Fibroblast of skin of right quadriceps (primary cell): ENCODE measurements around the gene CHRNB4.
A peak's percentile ranks its signal among the peaks of the same experiment; 100 is the strongest.

ENCODE experiments used
- DNase-seq: peaks from one replicate; pipeline ENCODE4 v3.0.0-alpha.2; 2013

Gene CHRNB4

GRCh38 chr15:78630886-78631633, 9.9 kb downstream of the CHRNB4 start:
- no peak for DNase-seq

DNA sequence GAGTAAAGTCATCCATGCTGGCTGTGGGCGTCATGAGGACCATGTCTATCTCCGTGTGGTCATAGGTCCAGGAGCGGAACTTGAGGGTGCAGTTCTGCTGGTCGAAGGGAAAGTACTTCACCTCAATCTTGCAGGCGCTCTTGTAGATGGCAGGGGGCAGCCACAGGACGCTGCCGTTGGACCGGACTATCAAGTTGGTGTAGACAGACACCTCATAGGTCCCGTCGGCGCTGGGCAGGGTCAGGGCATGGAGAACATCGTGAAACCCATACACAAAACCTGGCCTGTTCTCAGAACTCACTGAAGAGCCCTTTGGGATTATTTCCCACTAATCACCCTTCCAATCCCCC, 11.3 kb downstream of the CHRNB4 start:
- DNase-seq, result no peak

DNA sequence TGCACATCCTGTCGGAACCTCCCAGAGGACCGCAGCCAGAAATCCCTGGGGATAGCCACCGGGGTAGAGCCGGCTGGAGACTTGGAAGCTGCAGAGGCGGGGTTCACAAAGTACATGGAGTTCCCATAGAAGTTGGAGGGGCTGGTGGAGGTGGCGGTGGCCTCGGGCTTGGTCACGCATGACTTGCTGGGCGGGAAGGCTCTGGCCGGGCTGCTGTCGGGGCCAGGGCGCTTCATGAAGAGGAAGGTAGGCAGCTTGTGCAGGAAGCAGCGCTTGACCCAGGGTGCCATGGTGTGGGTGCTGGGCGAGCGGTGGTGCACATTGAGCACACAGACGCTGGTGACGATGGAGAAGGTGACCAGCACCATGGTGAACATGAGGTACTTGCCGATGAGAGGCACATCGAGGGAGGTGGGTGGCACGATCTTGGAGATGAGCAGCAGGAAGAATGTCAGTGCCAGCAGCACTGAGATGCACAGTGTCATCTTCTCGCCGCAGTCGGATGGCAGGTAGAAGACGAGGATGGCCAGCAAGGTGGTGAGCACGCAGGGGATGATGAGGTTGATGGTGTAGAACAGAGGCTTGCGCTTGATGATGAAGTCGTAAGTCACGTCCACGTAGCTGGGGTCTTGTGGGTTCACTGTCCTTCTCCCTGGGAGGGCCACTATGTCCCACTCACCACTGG, 11.8 kb downstream of the CHRNB4 start:
- no peak for DNase-seq

DNA sequence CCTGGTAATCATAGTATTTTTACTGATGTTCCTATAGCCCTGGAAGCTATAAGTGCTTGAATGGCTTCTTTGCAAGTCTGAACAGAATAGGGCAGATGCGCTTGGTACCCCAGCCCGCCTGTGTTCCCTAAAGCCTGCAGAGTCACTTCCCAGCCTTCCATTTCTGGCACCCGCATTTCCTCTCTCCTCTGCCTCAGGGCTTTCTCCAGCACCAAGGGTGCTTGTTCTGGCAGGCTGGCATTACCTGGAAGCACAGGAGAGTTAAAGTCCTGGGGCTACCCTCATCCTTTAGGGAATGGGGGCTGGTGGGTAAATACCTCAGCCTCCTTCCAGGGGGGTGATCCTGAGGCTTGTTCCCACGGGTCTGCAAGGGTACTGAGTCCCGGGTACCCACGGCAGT, 12.8 kb downstream of the CHRNB4 start:
- no peak for DNase-seq

- DNase-seq, result no peak
Measured at GRCh38 chr15:78627348-78627747, 13.7 kb downstream of the CHRNB4 start.

GRCh38 chr15:78626381-78626995, 14.5 kb downstream of the CHRNB4 start:
- DNase-seq, result no peak

- no peak for DNase-seq
Measured at GRCh38 chr15:78625606-78626280, 15.3 kb downstream of the CHRNB4 start.

DNA sequence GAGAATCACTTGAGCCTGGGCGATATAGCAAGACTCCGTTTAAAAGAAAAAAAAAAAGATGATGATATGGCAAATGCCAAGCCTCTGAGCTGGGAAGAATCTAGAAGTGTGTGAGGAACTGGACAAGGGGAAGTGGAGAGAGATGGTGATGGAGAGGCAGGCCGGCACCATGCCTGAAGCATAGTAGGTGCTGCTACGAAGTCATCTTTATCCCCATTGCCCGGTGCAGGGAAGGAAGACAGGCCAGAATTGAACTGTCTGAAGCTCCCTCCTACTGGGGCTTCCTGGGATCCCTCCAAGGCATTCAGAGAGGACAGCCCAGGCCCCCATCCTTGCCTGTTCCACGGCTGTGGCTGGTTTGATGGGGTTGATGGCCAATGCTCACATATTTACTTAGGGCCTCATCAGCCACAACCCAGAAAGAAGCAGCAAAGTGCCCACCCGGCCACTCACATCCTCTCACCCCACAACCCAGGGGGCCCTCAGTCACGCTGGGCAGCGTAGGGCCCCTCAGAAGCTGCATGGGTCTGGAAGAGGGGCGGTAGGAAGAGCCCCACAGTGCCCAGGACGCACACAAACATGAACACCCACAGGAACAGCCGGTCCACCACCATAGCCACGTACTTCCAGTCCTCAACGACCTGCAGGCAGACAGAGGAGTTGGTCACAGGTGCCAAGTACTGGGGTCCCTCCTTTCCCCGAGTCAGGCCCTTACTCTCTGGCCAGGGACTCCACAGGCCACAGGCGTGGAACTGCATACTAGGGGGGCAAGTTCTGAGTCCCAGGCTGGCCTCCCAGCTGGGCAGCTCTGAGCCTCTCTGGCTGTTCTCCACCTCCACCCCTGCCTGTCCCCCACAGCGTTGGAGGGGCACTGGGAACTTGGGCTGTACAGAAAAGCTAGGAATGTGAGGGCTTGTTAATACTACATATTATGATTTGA, 16.1 kb downstream of the CHRNB4 start:
- no peak for DNase-seq

- no peak for DNase-seq
Measured at GRCh38 chr15:78623786-78624497, 17.1 kb downstream of the CHRNB4 start.

DNA sequence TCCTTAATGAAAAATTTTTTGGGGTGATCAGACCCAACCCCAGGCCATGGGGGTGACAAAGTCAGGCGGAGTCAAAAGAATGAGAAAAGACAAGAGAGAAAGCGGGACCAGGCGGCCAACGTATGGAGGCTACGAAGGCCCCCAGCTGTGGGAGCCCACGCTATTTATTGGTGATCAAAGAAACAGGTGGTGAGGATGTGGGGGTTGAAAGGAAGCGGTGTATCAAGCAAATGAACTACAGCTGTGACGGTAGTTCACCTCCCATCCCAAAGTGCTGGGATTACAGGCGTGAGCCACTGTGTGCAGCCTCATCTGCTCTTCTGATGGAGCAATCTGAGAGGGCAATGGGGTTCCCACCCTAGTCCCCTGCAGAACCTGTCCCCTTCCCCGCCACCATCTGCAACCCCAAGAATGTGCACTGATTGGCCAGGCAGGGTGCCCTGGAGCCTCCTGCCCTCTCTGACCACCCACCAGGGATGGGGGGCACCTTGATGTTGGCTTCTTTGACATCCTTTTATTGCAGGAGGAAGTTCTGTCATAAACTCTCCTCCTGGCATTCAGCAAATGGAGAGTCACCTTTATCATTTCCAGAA, 19.1 kb downstream of the CHRNB4 start:
- no peak for DNase-seq

GRCh38 chr15:78620527-78621421, 20.2 kb downstream of the CHRNB4 start, which contains the start of gene CHRNA3:
TSS of gene CHRNA3 (minus strand) at chr15:78620996. CDS start at chr15:78620794, 202 bp downstream.
- DNase-seq, result no peak

DNA sequence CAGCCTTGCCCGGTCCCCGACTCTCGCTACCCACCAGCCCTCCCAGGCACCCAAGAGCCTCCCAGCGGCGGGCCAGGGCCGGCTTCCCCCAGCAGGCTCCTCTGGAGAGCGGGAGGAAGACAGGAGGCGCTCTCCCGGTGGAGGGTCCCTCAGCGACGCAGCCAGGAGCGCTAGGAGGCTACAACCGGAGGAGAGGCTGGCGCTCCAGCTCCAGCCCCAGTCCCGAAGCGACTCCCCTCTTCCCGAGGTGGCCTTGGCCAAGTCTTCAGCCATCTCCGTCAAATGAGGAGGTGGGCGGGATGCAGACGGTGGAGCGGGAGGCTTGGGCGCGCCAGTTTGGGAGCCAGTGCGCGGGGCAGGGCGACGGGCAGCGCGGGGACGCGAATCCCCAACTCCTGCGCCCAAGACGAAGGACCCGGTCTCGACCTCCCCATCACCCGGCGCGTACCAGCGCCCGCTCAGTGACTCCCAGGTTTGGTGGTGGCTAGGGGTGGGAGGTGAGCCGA, 20.9 kb downstream of the CHRNB4 start:
- no peak for DNase-seq

GRCh38 chr15:78619022-78619950, 21.7 kb downstream of the CHRNB4 start:
- DNase-seq, result no peak

DNA sequence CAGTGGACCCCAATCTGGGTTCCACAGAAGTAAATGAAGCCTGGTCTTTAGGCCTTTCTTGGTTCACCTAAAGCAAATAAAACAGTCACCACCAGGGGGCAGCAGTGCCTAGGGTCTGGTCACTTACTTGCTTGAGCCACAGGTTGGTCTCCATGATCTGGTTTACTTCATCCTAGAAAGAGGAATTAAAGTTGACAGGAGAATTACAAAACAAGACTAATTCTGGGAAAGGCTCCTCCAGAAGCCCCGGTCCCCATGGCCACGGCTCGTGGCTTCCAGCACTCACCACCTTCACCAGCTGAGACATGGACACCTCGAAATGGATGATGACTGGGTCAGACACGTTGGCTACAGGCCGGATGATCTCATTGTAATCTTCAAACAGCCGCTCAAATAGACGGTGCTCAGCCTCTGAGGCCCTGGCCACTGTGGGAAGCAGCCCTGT, 22.5 kb downstream of the CHRNB4 start:
- peak; percentile 81 for DNase-seq

- no peak for DNase-seq
Measured at GRCh38 chr15:78618064-78618463, 22.9 kb downstream of the CHRNB4 start.

GRCh38 chr15:78617516-78617915, 23.5 kb downstream of the CHRNB4 start:
- no peak for DNase-seq

- no peak for DNase-seq
Measured at GRCh38 chr15:78617076-78617475, 23.9 kb downstream of the CHRNB4 start.

DNA sequence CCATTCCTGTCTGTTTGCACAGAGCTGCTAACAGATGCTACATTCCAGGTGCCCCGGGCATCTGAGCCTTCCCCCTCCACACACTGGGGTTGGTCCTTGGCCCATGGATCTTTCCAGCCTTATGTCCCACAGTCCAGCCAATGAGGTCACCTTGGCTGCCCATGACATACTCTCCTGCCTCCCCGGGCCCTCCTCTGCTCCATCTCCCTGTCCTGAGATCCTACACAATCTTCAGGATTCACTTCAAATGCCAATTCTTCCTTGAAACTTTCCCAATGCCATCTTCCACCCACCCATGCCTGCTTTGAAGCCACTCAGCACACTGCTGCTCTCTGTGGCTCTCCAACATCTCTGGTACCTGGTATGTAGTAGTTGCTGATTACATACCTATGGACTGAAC, 24.5 kb downstream of the CHRNB4 start:
- DNase-seq, result no peak

DNA sequence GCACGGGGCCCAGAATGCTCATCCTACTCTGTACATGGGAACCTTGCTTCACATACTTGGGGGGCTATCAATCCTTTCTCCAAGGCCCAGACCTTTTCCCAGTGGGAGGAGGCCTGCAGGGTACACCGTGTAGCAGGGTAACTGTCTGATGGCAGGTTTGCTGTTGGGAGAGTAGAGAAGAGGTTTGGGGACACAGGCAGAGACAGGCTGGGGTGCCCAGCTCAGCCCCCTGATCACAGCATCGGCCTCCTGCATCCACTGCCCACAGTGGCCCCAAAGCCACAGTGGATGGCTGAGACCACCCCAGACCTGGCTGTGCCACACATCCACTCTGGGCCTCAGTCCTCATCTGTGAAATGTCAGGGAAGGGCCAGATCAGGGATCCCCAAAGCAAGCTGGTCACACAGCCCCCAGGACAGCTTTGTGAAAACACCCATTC, 25.8 kb downstream of the CHRNB4 start:
- no peak for DNase-seq
